ENCODE results near the gene STAB2.
"Not testable (repeated sequence)": the region's sequence is repeated elsewhere in the genome, so short reads cannot be mapped to it uniquely, and the experiment has no call there.

STAB2 gene

DNA sequence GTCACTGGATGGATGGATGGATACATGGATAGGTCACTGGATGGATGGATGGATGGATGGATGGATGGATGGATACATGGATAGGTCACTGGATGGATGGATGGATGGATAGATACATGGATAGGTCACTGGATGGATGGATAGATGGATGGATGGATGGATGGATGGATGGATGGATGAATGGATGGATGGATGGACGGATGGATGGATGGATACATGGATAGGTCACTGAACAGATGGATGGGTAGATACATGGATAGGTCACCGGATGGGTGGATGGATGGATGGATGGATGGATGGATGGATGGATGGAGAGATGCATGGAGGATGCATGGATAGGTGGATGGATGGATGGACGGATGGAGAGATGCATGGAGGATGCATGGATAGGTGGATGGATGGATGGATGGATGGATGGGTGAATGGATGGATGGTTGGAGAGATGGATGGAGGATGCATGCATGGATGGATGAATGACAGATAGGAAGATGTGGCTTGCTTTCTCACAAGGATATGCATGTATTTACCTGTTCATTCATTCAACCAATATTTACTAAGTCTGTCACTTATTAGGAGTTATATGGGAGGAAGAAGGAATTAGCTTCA is 66.6 kb downstream of the STAB2 start:
- DNase-seq (ENCODE audit: low read depth, low spot score), result not testable (repeated sequence)

DNA sequence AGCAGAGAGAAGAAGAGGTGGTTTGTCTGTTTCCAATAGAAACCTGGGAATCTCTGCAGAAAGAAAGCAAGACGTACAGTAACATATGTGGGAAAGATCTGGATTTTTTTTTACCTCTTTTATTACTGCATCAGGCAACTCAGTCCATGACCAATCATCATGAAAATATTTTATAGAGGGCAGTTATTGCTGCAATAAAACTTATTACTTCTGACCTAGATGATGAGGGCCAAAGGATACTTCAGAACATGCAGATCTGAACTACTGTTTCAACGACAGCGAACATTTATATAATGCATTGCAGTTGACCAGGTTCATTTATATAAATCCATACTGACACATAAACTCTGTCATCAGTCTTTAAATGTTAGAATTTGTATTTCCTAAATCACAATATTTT is 67.7 kb downstream of the STAB2 start:
- DNase-seq (ENCODE audit: low read depth, low spot score), result no peak

DNA sequence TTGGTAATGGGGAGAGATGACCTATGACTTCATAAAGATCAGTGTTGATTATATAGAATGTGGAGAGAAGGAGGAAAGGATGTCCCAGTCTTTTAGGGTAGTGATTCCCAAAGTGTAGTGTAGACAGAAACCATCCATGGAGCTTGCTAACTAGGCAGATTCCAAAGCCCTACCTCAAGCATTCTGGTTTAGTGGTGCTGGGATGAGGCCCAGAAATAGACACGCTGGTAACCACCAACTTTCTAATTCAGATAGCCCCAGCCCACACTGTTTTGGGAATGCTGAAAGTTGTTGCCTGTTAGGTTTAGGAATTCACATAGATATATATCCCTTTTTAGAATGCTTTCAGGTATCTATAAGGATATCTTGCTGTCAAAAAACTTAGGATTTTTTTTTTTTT is 69.2 kb downstream of the STAB2 start:
- DNase-seq (ENCODE audit: low read depth, low spot score), result no peak

DNA sequence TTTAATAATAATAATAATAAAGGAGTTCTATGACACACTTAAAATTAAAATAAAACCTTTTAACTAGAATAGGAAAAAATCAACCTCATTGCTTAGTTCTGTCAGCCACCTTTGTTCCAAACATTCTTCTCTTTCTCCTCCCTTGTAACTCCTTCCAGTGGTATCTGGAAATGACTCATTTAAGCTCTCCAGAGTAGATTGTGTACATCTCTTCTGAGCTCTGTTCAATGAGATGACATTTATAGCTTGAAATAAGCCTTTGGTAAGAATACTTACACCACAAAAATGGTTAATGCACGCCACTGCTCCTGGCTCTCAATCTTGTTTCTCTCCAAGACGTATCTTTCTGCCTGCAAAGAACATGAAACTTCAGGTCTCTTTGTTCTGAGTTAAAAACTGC is 70.3 kb downstream of the STAB2 start:
- no peak for DNase-seq (ENCODE audit: low read depth, low spot score)

DNA sequence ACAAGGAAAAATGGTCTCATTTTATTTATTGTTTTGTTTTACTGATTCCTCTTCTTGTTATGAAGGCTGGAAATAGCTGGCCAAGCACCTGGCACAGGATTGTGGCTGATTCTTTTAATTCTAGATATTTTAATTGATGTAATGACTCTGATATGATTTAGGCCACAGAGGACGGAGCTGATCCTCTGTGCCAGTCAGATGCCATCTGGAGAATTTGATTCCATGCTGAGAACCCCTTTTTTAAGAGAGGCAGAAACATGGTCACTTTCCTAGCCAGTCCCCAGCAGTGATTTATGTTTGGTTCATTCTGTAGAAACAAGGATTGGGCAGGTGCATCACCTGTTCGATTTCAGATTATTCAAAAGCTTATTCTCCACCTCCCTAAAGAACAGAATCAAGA is 77.6 kb downstream of the STAB2 start:
- DNase-seq (ENCODE audit: low read depth, low spot score), result no peak

DNA sequence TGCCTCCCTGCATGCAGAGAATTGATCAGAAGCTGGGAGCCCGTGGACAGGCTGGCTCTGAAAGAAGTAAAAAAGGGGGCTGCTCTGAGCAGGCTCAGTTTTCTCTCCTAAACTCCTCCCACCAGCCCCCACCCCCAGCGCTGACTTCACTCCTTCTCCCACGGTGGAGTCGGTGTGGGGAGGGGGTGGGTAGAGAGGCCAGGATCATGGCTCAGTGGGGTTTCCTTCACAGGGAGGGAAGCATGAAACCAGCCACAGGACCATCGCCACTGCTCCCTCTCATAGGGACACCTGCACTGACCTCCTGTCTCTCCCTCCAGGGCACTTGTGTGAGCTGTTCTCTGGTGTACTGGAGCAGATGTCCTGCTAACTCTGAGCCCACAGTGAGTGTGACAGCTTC is 78.9 kb downstream of the STAB2 start:
- DNase-seq (ENCODE audit: low read depth, low spot score), result no peak

DNA sequence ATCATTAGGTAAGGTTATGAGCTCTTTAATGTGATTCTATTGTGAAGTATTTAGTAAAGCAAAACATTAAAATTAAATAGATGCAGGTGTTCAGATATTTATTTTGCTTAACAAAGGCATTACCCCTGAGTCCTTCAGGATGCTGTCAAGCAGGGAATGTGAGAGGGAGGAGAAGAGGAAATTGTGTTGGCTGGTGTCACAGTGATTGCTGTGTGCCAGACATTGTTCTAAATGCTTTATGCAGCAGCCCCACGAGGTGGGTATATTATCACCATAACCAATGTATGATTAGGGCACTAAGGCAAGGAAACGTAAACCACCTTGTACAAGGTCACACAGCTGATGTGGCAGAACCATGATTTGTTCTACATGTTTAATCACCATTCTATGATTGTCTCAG is 80.1 kb downstream of the STAB2 start:
- no peak for DNase-seq (ENCODE audit: low read depth, low spot score)

DNA sequence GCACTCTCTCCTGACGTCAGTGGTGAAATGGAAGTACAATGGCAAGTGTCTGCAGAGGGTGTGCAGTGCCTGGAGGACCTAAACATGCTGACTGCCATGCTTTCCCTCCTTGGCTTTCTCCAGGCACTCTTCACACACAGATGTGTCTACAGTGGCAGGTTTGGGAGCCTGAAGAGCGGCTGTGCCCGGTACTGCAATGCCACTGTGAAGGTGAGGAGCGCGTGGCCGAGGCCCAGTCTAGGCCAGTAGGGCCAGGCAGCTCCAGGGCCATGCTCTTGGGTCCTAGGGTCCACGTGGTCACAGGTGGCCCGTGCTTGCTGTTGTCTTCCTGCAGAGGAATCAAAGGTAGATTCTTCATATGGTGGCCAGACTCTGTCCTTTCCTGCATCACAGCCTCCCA is 81.4 kb downstream of the STAB2 start:
- no peak for DNase-seq (ENCODE audit: low read depth, low spot score)

DNA sequence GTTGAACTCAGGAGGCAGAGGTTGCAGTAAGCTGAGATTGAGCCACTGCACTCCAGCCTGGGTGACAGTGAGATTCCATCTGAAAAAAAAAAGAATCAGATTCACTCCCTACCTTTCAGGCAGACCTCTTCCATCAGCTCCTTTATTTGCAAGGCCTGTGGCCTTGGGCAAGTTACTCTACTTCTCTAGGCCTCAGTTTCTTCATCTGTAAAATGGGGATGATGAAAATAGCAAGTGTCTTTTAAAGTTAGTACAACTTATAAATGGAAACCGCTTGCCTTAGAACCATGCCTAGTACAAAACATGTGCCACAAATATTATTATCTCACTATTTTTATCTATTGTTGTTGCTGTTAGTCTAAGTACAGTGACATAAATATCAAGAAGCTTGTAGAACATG is 84.3 kb downstream of the STAB2 start:
- no peak for DNase-seq (ENCODE audit: low read depth, low spot score)

DNA sequence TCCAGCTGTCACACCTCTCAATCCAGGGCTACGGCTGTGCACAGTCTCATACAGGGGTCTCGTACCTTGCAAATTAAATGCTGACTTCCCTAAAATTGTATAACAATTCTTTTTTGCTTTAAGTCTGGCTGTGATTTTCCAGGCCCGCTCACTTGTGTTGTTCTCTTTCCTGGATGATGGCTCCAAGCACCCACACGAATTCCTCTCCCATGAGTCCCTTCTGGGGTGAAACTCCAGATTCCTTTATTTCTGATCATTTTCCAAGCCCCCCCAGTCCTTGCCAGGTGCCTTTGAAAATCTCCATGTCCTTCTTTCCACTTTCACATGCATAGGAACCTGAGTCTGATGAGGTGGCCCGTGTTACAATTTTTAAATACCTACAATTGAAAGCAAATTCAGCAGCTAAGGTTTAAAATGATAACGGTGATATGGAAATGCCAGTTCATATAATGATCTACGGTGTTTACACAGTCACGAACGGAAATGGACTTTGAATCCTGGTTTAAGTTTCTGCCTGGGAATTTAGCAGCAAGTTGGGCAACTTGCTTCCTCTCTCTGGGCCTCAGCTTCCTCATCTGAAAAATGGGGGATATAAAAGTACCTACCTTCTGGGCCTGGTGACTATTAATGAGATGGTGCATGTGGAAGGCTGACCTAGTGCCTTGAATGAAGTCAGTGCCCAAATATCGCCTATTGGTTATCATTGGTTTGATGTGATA is 85.5 kb downstream of the STAB2 start:
- DNase-seq (ENCODE audit: low read depth, low spot score), result no peak

DNA sequence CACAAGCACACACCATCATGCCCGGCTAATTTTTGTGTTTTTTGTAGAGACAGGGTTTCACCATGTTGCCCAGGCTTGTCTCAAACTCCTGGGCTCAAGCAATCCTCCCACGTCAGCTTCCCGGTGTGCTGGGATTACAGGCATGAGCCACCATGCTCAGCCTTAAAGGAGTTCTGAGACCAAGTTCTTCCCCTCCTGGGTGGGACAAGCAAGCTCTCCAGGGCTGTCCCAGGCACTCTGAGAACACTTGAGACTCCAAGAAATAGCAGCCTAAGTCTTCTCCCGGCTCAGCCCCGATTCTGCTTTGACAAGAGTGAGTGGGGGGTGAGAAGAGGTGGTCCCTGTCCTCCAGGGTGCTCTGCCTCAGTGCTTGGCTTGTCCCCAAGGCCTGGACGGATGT is 86.4 kb downstream of the STAB2 start:
- DNase-seq (ENCODE audit: low read depth, low spot score), result no peak

DNA sequence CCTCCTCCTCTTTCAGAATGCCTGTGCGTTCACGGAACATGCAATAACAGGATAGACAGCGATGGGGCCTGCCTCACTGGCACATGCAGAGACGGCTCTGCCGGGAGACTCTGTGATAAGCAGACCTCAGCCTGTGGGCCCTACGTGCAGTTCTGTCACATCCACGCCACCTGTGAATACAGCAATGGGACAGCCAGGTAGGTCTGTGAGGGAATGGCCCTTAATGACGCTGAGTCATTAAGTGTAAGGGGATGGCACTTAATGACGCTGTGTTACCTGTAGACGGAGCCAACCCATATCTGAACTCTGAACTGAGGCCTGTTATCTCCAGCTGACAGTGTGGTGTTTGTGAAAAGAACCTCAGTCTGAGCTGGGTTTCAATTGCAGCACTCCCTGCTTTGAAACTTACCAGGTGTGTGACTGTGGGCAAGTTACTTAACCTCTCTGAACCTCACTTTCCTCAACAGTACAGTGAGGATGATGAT is 86.9 kb downstream of the STAB2 start:
- DNase-seq (ENCODE audit: low read depth, low spot score), result no peak

DNA sequence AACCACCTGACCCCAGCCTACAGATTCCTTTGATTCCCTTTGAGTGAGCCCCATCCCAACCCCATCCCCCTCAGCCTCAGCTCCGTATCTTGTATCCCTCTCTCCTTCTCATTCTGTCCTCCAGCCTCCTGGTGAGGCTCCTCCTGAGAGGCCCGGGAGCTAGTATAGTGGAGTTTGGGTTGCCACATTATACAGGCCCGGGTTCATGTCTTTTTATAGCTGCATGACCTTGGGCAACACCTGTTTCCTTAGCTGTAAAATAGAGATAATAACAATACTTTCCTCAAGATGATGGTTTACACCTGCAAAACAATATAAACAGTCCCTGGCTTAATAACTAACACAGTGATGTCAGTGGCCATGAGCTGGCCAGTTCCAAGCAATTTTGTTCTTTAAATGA is 89.8 kb downstream of the STAB2 start:
- no peak for DNase-seq (ENCODE audit: low read depth, low spot score)

DNA sequence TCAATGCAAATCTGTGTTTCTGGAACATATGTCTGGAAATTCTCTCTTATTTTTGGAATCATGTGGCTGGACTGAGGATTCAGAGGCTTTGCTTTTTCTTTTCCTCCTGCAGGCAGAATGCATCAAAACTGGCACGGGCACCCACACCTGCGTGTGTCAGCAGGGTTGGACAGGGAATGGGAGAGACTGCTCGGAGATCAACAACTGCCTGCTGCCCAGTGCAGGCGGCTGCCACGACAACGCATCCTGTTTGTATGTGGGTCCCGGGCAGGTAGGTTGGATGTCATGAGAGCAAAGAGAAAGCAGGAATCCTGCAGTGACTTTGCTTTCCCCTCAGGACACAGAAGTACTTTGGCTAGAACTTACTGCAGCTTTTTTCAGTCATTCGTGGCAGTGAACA is 90.3 kb downstream of the STAB2 start:
- no peak for DNase-seq (ENCODE audit: low read depth, low spot score)

DNA sequence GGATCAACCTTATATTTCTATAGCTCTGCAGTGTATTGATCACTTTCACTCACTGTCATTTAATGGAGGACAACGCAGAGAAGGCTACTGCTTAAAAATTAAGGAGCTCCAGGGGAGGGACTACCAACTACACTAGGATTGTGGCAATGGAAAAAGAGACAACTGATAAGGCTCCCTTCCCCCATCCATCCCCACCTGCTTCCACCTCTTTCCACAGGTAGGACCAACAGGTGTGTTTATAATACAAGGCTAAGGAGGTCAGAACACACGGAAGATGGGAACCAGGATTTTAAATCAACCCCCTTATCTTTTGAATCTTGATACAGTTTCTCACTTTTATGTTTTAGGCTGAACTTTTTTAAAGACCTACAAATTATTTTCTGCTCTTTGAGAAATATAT is 90.8 kb downstream of the STAB2 start:
- no peak for DNase-seq (ENCODE audit: low read depth, low spot score)

DNA sequence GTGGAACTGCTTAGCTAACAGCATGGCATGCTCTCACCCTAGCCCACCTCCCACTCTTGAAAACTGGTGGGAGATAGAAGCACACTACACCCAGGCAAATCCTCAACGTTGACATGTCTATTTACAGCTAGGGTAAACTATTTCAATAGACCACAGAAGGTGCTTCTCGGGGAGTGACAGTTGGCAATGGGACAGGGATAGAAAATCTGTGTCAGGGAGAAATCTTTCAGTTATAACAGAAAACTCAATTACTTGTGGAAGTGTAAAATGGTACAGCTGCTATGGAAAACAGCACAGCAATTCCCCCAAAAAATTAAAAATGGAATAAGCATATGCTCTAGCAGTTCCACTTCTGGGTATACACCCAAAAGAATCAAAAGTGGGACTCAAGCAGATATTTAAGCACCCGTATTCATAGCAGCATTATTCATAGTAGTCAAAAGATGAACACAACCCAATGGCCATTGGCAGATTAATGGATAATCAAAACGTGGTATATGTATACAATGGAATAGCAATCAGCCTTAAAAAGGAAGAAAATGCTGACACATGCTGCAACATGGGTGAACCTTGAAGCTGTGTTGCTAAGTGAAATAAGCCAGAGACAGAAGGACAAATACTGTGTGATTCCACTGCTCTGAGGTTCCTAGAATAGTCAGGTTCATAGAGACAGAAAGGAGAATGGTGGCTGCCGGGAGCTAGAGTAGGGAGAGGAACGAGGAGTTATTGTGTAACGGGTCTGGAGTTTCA is 92.5 kb downstream of the STAB2 start:
- no peak for DNase-seq (ENCODE audit: low read depth, low spot score)

DNA sequence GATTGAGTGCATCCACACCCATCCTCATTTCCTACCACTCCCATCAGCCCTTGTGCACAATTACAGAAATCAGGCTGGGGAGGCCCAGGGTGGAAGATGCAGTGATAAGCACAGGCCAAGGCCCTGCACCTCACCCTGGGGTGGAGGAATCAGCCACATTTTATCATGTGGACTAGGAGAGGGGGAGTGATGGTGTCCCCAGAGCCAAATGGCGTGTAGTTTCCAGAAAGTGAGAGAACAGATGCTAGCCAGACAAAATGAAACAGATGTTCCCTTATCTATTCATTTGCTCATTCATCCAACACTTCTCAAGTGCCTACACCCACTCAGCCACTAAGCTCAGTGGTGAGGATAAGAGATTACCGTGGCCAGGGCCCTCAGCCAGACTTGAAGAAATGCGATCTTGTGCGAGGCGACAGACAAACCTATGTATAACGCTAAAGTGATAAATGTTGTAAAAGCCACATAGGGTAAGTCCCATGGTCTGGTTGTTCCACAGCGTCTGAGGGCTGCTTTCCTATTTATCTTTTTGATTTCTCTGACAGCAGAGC is 93.6 kb downstream of the STAB2 start:
- no peak for DNase-seq (ENCODE audit: low read depth, low spot score)

DNA sequence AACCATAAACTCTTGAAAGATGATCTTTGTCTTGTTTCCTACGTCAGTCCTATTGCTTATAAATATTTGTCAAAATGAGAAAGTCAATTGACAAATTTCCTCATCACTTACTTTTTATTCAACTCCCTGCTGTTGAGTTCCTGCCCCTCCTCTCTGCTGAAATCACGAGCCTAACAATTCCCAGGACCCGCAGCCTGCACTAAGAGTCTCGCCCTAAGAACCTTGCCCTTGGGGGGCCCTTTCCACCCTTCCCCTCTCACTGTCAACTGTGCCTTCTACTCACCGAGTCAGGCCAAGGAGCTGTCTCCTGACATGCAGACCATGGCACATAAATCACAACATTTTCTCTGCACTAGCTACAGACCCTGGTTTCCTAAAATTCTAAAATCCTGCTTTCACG is 99.0 kb downstream of the STAB2 start:
- no peak for DNase-seq (ENCODE audit: low read depth, low spot score)

DNA sequence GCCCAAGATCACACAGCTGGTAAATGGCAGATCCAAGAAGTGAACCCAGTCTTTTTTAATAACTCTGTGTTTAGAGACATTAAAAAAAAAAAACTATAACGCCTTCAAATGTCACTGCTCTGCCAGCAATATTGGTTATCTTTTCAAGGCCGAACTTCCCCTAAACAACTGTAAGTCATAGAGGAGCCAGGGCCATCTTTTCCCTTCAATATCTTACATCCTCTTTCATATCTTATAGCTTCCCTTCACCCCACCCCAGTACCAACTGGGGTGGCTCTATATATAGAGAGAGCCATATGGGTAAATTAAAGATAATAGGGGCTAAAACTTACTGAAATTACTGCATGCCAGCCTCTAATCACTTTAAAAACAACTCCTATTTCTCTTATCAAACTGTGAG is 100.2 kb downstream of the STAB2 start:
- DNase-seq (ENCODE audit: low read depth, low spot score), result no peak

DNA sequence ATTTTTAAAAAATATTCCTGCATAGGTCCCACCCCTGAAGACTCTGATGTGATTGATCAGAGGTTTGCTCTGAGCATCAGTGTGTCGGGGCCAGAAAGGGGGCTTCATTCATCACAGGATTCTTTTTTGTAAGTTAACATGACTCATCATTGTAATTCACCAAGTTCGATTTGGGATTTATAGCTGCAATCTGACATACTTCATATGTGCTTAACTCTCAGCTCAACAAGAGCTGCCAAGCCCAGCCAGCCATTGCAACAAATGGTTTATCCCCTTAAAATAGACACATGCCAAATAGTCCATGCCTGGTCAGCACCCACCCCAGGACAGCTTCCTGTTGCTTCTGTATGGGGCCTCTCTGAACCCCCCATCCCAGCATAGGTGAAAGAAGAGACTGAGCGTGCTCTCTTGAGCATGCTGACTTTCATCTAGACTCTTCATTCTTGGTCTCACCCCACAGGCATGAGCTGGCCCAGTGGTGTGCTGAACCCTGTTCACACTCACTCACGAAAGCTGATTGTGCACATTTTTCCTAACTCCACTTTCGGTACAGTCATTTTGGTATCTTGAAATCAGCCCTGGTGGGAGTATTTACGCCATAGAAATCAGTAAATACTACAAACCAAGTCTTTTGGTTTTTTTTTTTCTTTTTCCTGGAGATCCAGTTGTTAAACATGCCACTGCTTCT is 101.4 kb downstream of the STAB2 start:
- no peak for DNase-seq (ENCODE audit: low read depth, low spot score)

DNA sequence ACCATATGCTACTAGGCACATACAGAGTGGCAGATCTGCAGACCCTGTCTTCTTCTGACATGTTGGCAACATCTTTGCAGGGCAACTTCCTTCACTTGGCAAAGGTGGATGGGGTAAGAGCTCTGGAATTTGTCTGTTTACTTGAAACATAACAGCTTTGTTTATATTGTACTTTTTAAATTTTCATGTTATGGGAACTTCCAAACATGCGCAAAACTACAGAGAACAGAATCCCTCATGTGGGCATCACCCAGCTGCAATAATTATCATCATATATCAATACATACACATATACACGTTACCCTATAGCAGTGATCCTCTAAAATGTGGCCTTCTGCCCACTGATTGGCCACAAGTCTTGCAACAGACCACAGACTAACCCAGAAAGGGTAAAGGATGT is 103.4 kb downstream of the STAB2 start:
- no peak for DNase-seq (ENCODE audit: low read depth, low spot score)

DNA sequence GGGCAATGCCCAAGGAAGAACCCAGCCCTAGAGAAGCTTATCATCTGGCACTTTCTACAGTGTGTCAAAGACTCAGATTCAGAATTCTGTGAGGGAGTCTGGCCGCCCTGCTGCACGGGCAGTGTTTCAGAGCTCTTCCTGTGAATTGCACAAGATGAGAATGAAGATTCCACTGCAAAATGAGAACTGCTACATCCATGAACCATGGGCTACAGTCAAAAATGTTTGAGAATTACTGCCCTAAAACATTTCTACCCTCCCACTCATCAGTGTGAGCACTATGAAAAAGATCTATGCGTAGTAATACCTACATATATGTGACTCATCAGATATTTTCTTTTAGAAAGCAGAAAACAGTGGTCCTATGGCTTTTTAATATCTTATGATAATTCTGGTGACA is 104.0 kb downstream of the STAB2 start:
- no peak for DNase-seq (ENCODE audit: low read depth, low spot score)

All from smooth muscle cell of the brain vasculature (primary cell).